Mammary epithelial cell (primary cell): ENCODE measurements around the gene SLC50A1.

Source experiments
- CTCF ChIP-seq, 2 donors: IDR thresholded peaks in 1 of 2; conservative IDR thresholded peaks in 1 of 2; 2 replicates each; pipeline ENCODE4 v1.5.1; 2011 to 2012; ENCODE audit warnings: inconsistent platforms in 2 of 2, low read length in 2 of 2, mild to moderate bottlenecking in 2 of 2, control low read depth in 1 of 2, low read depth in 1 of 2; ENCODE audit not compliant: insufficient read depth in 1 of 2; ENCODE audit errors: extremely low read depth in 1 of 2
- EZH2 ChIP-seq: IDR thresholded peaks from 2 replicates; pipeline ENCODE4 v1.6.1; 2012; ENCODE audit warnings: low read length, inconsistent platforms, borderline replicate concordance

- TF ChIP-seq CTCF (conservative IDR thresholded peaks at IDR 0.05 in 1 of 2, IDR thresholded peaks at IDR 0.05 in 1 of 2; ENCODE audit: extremely low read depth in 1 of 2, insufficient read depth in 1 of 2, low read depth in 1 of 2, low read length in 2 of 2) (no peak), EZH2 (no peak)
These were observed 27.4 kb upstream of the SLC50A1 start for GRCh38 chr1:155108296-155108695.
